HG02885 (cell line): Measurements from ENCODE around the gene CLPSL2.

Source experiments
- ATAC-seq: cut with Tn5 transposase; IDR thresholded peaks from one replicate; pipeline ENCODE4 v1.9.1; 2021; ENCODE audit warnings: mild to moderate bottlenecking; ENCODE audit not compliant: unreplicated experiment, poor library complexity

CLPSL2 gene

DNA sequence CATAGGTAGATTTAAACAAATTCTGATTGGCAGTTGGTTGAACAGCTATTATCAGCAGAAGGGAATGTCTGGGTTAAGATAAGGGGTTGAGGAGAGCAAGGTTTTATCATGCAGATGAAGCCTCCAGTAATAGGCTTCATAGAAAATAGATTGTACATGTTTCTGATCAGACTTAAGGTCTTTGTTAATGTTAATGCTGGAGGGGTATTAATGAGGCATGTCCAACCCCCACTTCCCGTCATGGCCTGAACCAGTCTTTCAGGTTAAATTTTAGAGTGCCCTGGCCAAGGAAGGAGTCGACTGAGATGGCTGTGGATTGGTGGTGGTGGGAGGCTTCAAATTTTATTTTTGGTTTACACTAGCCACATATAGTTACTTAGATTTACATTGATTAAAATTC lies 7.8 kb downstream of the CLPSL2 start:
- no peak for ATAC-seq

DNA sequence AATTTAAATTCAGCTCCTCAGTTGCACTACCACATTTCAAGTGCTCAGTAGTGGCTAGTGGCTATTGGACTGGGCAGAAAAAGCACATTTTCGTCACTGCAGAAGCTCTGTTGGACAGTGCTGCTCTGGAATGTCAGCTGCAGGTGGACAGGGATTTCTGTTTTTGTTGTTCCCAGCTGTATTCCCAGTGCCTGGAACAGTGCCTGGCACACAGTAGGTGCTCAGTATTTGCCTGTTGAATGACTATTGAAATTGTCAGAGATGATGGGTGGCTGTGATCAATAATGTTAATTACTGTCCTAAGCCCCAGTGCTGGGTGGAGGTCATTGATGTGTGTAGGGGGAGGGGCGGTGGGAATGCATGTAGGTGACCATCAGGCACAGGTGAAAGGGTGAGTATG lies 9.9 kb downstream of the CLPSL2 start:
- no peak for ATAC-seq

DNA sequence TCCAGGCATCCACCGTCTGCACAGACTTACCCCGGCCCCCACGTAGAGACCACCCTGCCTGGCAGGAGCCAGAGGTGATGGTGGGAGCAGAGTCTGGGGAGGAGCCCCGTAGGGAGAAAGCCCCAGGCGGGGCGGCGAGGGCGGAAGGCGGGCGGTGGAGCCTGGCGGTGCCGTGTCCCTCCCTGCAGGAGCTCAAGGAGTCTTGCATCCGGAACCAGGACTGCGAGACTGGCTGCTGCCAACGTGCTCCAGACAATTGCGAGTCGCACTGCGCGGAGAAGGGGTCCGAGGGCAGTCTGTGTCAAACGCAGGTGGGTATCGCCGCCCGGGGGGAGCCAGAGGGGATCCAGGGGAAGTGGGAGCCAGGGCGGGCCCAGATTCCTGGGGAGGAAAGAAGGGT lies 10.4 kb downstream of the CLPSL2 start:
- ATAC-seq: no peak

DNA sequence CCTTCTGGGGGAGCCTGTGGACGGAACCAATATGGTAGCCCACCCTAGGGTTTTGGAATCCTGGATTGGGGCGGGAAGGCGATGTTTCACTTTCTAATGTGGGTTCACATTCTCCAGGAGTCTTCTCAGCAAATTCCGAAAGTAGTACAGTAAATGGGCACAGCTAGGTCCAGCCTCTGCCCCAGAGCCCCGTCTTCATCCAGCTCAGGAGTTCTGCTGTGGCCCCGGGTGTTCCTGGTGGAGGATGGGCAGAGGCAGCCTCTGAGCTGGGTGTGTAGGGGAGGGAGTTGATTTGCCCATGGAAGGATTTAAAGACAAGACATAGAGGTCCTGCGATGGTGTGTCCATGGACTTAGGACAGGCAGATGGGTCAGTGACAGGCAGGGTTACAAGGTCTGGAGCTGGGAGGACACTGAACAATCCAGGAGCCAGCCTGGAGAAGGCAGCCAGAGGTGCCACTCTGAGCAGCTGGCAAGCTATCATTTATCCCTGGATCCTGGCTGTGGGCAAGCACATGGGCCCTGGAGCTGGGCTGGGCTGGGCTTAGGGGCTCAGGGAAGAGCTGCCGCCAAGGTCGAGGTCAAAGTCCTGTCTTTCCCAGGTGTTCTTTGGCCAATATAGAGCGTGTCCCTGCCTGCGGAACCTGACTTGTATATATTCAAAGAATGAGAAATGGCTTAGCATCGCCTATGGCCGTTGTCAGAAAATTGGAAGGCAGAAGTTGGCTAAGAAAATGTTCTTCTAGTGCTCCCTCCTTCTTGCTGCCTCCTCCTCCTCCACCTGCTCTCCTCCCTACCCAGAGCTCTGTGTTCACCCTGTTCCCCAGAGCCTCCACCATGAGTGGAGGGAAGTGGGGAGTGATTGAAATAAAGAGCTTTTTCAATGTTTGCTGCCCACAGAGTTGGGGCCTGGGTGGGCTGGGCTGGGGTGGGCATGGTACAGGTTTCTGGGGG lies 11.1 kb downstream of the CLPSL2 start:
- no peak for ATAC-seq

DNA sequence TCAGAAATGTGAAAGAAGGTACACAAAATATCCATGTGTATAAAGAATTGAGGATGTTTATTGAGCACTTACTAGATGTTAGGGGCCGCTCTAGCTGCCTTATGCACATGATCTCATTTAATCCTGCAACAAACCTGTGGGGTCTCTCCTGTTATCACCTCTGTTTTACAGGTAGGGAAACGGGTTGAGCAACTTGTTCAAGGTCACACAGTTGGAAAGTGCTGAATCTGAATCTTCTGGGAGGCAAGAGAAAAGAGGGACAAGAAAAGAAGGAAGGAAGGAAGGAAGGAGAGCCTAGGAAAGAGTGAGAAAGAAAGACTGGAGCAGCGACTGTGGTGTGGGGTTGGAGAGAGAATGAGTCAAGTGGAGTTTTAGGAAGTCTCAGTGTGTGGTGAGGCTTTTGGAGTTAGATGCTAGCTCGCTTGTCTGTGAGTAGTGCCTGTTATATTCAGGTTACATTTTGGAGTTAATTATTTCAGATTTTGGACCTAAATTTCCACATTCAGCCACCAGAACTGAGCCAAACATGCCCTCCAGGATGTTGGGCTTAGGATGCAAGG lies 12.1 kb downstream of the CLPSL2 start:
- no peak for ATAC-seq

DNA sequence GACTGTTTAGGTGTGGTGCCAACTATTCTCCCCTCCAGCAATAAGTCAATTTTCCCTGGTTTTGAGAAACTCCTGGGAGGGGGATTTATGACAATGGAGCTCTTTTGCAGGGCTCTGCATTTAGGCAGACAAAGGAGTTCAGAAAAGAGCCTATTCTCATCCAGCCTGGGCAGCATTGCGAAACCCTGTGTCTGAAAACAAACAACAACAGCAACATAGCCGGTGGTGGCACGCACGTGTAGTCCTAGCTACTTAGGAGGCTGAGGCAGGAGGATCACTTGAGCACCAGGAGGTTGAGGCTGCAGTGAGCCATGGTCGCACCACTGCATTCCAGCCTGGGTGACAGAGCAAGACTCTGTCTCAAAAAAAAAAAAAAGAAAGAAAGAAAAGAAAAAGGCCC lies 14.3 kb downstream of the CLPSL2 start:
- no peak for ATAC-seq

DNA sequence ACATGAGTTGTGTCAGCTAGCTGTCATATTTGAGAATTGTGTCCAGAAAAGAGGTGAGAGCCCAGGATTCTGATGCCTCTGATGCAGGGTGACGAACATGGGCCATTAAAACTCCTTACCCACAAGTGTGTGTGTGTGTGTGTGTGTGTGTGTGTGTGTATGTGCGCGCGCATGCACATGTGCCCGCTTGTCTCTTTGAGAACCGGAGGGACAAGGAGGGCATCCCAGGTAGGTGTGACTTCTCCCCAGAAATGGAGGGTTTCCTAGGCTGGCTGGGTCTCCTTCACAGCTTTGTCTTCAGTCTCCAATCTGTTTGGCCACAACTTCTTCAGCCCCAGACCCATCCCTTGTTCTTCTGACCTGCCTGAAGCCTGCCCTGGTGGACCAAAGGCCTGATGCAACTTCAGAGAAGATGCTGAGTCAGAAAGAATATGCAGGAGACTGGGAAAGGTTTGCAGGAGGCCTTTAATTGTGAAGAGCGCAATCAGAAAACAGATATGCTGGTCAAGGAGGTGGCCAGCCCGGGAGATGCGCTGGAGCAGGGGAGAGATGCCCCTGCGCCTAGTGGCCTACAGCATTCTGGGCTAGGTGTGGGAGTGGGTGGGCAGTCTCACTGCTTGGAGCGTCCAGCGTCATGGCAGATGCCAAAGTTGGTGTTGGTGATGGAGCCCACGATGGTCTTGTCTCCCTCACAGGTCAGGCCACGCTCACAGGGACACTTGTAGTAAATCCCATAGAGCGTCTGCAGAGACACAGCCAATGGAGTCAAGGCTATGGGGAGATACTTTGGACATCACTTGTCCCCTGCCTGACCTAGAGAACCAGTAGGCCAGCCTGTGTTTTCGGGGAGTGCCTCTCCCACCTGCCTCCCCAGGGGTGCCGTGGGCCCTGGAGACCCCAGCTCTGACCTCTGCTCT lies 18.4 kb downstream of the CLPSL2 start:
- no peak for ATAC-seq

DNA sequence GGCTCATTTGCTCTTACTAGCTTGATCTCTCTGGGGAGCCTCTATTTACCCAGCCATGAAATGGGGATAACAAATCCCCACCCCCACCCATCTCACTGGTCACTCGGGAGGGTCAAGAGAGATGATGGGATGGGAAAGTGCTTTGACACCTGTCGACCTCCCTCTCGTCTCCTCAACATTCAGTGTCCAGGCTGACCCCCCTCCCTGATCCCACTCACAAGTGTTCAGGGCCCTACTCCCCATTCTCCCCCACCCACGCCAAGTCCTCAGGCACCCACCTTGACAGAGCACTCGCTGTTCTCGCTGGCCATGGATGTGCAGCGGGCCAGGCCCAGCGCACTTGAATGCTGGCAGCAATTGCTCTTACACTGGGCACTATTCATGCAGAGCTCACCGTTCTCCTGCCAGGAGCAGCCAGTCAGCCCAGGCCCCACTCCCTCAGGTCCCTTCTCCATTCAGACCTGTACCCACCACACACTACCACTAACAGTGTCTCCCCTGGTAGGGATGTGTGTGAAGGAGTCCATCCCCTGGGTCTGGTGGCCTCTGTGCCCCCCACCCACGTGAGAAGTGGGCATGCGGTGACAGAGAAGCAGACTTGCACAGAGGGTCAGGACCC lies 19.2 kb downstream of the CLPSL2 start:
- no peak for ATAC-seq

DNA sequence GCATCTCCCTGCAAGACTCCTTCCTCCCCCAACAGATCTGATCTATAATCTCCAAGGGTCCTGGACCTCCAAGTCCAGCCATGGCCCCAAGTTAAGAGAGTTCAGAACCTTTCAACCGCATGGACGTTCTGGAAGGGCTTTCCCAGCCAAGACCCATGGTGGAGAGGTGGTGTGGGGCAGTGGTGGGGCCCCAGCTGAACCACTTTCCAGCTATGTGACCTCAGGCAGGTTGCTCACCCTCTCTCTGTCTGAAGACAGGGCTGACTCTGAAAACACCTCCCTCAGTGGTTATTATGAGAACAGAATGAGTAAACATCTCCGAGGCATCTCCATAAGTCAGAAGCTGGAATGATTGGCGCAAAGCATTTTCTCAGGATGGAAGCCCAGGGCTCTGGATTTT lies 19.8 kb downstream of the CLPSL2 start:
- no peak for ATAC-seq

DNA sequence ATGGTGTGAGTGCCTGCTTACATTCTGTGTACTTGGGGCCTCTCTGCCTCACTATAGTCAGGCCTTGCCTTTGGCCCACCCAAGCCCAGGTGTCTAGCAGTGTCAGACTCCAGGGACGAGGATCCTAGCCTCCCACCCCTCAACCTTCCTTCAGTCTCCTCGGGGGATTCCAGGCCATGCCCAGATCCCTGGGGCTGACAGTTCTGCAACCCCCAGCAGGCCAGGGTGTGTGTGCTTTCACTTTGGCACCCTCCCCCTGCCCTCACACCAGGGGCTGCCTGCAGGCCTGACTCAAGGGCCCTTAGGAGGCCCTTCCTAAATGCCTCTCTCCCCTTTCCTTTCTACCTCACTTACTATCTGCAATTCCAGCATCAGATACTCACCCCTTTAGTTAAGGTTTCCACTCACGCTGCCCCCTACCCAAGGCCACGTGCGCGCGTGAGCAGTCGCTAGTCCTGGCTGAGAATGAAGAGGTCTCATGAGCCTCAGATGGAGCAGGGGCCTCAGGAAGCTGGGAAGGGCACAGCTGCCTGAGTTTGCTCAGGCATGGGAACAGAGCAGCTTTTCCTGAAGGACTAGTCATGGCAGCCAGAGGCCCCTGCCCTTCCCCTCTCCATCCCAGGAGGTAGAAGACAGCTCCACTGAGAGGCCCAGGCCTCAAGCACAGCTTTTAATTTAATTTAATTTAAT lies 21.6 kb downstream of the CLPSL2 start:
- ATAC-seq: no peak

DNA sequence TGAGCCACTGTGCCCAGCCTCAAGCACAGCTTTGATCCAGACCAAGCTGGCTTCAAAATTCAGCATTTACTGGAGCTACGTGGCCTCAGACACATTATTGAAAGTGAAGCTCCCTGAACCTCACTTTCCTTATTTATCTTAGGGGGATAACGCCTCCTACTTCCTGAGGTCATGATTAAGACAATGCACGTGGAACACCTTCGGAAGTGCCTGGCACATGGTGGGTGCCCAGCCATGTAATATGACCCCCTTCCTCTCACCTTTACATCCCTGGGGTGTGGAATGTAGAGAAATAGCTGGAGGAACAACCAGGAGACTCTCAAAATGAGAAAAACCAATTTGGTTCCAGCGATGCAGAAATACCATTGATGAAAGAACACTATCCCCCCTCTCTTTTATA lies 22.3 kb downstream of the CLPSL2 start:
- ATAC-seq: no peak

DNA sequence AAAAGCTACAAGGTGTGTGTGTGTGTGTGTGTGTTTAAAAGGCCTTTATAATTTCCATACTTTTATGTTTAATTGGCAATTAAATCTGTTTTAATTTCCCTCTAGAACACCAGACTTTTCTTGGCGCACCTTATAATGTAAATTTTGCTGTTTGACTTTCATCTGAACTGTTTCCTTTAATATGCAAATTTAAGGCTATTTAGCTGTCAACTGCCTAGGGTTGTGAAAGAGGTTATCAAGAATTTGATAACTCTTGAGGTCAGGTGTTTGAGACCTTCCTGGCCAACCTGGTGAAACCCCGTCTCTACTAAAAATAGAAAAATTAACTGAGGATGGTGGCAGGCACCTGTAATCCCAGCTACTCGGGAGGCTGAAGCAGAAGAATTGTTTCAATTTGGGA lies 24.8 kb downstream of the CLPSL2 start:
- no peak for ATAC-seq

DNA sequence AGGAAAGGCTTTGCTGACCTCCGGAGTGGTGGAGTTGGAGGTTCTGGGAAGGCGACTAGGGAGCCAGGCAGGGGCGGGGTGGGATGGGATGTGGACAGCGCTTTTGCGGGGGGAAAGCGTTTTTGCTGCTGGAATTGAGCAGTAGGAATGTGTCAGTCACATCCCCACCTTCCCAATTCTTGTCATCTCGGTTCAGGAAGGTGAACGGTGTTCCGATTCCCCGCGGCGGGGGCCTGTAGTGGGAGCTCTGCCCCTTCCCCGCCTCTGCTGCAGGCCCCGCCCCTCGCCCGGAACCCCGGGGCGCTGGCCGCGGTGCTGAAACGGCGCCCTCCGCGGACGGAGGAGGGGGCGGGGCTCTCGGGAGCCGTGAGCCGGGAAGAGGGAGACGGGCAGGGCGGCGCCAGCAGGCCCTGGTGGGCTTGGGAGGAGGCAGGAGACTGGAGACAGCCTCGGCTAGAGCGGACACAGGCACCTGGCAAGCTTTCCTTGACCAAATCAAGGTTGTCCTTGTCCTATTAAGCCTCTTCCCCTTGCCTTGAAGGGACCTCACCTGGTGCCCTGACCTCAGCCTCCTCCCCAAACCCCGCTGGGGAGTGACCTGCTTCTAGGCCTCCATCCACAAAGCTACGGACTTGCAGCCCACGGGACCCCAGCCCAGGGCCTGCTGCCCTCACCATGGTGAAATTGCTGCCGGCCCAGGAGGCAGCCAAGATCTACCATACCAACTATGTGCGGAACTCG lies 28.8 kb downstream of the CLPSL2 start, which contains the start of gene LHFPL5:
Gene LHFPL5, plus strand, starts transcription at position 357 of the 741 bp plus-strand sequence. Its CDS starts 319 bp downstream, at position 676.
- no peak for ATAC-seq

DNA sequence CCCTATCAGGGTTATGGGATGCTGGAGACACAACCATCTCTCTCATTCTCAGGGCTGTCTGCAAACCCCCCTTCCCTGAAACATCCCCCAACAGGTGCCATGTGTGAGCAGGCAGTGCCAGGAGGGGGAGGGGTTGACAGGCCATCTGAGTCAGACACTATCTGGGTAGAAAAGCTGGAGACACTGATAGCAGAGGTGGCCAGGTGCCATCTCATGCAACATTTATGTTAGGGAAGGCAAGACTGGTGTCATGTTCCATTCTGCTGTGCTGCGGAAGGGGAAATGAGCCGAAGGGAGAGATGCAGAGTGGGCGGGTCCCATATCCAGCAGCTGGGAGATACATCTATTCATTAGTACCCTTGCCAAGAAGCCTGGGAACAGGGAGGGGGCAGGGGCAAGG lies 32.3 kb downstream of the CLPSL2 start:
- no peak for ATAC-seq

DNA sequence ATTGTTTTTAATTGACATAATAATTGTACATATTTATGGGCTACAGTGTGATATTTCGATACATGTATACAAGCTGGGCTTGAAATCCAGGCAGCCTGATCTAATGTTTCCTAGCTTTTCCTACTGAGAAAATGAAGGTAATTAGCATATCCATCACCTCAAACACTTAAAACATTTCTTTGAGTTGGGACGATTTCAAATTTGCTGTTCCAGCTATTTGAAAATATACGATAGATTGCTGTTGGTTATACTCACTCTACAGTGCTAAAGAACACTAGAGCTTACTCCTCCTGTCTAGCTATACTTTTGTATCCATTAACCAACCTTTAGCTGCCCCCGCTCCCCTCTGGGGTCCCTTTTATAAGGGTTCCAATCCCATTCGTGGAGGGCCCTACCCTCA lies 33.4 kb downstream of the CLPSL2 start:
- ATAC-seq: no peak

DNA sequence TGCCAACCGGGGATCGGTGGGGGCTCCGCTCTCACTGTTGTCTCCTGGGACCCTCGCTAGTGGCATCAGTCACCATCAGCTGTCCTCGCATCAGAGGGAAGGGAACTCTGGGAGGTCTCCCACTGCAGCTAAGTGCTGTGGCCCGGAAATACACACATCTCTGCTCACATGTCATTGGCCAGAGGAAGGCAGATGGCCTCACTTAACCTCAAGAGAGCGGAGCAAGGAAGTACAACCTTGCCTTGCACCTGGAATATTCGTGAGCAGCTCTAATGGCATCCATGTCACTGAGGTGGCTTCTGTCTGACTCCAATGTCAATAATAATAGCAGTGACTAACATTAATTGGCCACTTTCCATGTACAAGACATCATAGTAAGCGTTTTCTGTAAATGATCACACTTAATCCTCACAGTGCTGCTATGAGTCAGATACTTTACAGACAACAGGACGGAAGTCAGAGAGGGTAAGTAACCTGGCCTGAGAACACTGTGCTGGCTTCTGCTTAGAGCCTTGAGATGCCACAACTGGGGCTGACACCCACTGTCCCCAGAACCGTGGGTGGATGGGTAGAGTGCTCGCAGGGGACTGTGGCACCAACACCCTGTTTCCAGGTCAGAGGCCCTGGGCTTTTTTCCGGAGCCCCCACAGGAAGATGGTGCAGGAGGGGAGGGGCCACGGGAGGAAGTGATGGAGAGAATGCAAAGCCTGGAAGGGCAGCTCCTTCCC lies 34.7 kb downstream of the CLPSL2 start:
- ATAC-seq: no peak

DNA sequence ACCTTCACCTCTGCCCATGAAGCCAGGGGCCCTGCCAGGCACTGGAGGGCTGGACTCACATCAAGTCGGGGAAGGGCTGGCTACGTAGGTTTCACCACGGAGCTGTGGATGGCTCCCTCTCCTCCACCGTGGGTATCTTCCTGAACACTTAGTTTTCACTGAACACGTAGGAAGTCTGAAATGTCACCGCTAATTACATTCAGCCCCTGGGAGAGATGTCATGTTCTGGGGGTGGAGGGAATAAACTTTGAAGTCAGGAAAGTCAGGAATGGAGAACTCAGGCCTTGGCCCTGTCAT lies 35.2 kb downstream of the CLPSL2 start:
- ATAC-seq: no peak

DNA sequence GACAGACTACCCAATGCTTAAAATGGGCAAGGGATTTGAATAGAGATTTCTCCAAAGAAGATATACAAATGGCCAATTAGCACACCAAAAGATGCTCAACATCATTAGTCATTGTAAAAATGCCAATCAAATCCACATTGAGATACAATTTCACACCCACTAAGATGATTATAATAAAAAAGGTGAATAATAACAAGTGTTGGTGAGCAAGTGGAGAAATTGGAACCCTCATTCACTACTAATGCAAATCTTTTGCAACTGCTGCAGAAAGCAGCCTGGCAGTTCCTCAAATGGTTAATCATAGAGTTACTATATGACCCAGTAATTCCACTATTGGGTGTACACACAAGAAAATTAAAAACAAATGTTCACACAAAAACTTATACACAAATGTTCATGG lies 41.1 kb downstream of the CLPSL2 start:
- no peak for ATAC-seq

DNA sequence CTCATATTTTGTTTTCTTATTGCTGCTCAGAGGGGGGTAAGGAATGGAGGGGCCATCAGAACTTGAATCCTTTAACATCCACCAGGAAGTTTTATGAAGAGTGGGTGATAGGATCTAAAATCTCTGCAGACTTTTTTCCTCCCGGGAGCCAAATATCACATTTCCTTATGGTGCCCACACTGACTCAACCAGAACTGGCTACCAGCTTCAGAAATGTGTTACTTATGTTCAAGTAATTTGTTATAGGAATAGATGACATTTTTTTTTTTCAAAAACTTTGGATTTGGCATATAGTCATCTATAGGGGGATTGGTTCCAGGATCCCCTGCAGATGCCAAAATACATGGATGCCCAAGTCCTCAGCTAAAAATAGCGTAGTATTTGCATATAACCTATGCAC lies 47.2 kb downstream of the CLPSL2 start:
- no peak for ATAC-seq
